Astrocyte of the cerebellum (primary cell): Measurements from ENCODE around the gene TRIM65.

ENCODE experiments used
- DNase-seq: peaks from one replicate; pipeline ENCODE4 v3.0.0-alpha.2; 2011; ENCODE audit warnings: low read depth
- H3K4me3 ChIP-seq: 2 replicates; pipeline ENCODE4 v1.5.1; 2011; ENCODE audit warnings: mild to moderate bottlenecking, low read depth, low read length, moderate library complexity
- CTCF ChIP-seq: IDR thresholded peaks from 2 replicates; pipeline ENCODE4 v1.5.1; 2012; ENCODE audit warnings: low read length, low read depth, moderate library complexity, mild to moderate bottlenecking; ENCODE audit errors: missing control alignments
- in situ Hi-C: cut with HindIII; loops from 2 replicates; pipeline ENCODE4 v1.10.0; 2017; ENCODE audit warnings: low sequenced_read_pairs

Gene TRIM65

DNA sequence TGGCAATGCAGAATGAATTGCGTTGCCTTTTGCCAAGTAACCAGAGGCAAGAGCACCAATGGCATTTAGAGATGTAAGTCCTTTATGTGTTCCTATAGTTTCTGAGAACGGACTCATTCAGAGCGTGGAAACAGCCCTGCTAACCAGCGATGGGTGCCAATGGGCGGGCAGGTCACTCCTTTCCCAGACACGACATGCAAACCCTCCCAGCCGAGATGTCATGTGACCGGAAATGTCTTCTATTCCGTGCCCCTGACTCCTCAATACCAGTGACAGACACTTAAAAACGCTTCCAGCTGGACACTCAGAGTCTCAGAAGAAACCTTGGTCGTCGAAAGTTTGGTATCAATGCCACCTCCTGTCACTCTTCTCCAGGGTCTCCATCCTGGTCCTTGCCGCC lies 40.9 kb upstream of the TRIM65 start:
- in situ Hi-C loops = no loop called here
- TF ChIP-seq CTCF = no peak
- H3K4me3 ChIP-seq = no peak overlapping the region
- no peak for DNase-seq

DNA sequence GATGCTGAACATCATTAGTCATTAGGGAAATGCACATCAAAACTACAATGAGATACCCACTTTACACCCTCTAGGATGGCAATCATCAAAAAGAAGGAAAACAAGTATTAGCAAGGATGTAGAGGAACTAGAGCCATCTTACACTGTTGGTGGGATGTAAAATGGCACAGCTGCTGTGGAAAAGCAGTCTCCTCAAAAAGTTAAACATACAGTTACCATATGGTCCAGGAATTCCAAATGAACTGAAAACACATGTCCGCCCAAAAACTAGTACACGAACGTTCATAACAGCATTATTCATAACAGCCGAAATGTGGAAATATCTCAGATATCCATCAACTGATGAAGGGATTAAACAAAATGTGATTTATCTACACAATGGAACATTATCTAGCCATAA lies 37.1 kb upstream of the TRIM65 start:
- in situ Hi-C loops = no loop called here
- DNase-seq = no peak
- no peak for TF ChIP-seq CTCF
- H3K4me3 ChIP-seq = no peak overlapping the region

DNA sequence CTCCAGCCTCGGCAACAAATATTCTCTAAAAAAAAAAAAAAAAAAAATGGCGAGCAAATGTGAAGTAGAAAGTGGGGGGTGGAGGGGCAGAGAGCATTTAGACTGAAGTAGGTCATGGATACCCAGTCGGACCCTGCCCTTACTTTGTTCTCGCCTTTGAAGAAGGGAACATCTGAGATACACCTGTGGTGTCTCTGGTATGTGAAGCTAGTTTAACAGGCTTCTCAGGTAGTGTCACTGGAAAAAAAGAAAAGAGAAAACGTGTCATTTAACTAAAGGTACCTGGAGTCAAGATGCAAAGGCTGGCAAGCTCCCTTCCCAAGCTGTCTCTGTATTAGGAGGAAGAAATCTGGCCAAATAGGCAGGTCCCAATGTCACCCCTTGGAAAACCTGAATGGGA lies 36.1 kb upstream of the TRIM65 start:
- no peak overlapping the region for H3K4me3 ChIP-seq
- in situ Hi-C loops = no loop called here
- no peak for TF ChIP-seq CTCF
- no peak for DNase-seq

- in situ Hi-C loops = no loop called here
- no peak overlapping the region for H3K4me3 ChIP-seq
- TF ChIP-seq CTCF = no peak
- DNase-seq = no peak
Observed at GRCh38 chr17:75931062-75931461, 34.3 kb upstream of the TRIM65 start.

DNA sequence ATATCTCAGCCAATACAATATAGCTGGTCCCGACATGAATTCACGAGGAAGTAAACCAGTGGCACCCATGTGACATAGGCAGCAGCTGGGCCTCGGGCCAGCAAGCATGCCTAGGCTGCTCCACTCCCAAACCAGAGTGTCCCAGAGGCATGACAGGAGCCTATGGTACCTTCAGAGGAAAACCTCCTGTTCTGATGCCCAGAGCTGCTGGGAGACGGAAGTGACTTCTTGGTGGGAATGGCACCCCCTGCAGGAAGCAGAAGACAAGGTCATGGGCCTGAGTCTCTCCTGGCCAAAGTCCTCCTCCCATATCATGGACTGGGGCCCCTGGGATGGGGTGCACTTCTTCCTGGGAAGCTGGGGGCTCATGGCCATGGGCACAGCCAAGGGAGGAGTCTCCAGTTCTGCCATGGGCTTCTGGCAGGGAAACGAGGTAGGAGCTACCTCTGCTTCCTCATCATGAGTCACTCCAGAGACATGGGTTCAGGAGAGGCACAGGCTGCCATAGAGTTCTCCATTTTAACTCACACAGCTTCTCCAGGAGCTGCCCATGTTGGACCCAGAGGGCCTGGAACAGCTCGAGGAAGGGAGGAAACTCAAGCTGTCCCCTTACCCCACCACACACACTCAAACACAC lies 30.7 kb upstream of the TRIM65 start:
- TF ChIP-seq CTCF = no peak
- in situ Hi-C loops = no loop called here
- DNase-seq = no peak
- no peak overlapping the region for H3K4me3 ChIP-seq

DNA sequence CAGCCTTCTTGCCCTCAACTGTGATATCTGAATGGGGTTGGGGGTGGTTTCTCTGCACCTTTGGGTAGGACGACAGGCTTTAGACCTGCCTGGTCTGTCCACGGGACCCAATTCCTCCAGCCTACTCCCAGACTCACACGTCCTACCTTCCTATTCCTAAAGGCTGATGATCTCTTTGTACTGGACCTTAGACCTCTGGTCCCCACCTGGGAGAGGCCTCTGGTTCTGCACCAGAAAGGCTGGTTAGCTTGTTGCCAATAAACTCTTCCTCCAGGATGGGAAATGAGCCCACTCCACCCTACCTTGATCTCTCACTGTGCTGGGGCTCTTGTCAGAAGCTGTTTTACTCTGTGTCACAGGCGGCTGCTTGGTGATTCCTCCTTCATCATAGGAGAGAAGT lies 29.7 kb upstream of the TRIM65 start:
- TF ChIP-seq CTCF = no peak
- H3K4me3 ChIP-seq = no peak overlapping the region
- no peak for DNase-seq
- in situ Hi-C loops = no loop called here
